ENCODE data around the gene CACNA1D.

The CACNA1D gene

GRCh38 chr3:53478166-53478830 lies 16.1 kb upstream of the CACNA1D start:
- peak overlapping the region; percentile 72 to 89 (median 76) for H3K27ac Mint-ChIP-seq
- H3K9me3 Mint-ChIP-seq, result no peaks in the 10 kb centered on the region
- H3K4me1 Mint-ChIP-seq, result peaks cover 6% of the 10 kb centered on the region
- peaks cover 14% of the 10 kb centered on the region for H3K27me3 Mint-ChIP-seq (ENCODE audit: low read depth)
- TF ChIP-seq, protein P1, sequence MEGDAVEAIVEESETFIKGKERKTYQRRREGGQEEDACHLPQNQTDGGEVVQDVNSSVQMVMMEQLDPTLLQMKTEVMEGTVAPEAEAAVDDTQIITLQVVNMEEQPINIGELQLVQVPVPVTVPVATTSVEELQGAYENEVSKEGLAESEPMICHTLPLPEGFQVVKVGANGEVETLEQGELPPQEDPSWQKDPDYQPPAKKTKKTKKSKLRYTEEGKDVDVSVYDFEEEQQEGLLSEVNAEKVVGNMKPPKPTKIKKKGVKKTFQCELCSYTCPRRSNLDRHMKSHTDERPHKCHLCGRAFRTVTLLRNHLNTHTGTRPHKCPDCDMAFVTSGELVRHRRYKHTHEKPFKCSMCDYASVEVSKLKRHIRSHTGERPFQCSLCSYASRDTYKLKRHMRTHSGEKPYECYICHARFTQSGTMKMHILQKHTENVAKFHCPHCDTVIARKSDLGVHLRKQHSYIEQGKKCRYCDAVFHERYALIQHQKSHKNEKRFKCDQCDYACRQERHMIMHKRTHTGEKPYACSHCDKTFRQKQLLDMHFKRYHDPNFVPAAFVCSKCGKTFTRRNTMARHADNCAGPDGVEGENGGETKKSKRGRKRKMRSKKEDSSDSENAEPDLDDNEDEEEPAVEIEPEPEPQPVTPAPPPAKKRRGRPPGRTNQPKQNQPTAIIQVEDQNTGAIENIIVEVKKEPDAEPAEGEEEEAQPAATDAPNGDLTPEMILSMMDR (IDR thresholded peaks at IDR 0.05; ENCODE audit: unreplicated experiment in 3 of 3), result no peak
- H3K4me3 Mint-ChIP-seq, result no peak overlapping the region
- no peaks in the 10 kb centered on the region for H3K36me3 Mint-ChIP-seq (ENCODE audit: low read depth)

GRCh38 chr3:53478921-53479664 lies 15.3 kb upstream of the CACNA1D start:
- TF ChIP-seq, protein P1 (IDR thresholded peaks at IDR 0.05; ENCODE audit: unreplicated experiment in 3 of 3), result no peak
- Mint-ChIP-seq H3K9me3 (no peaks in the 10 kb centered on the region), H3K4me1 (peaks cover 12% of the 10 kb centered on the region), H3K27ac (peak overlapping the region; percentile 72 to 89 (median 76)), H3K4me3 (no peak overlapping the region), H3K36me3 (ENCODE audit: low read depth) (no peaks in the 10 kb centered on the region), H3K27me3 (ENCODE audit: low read depth) (peaks cover 11% of the 10 kb centered on the region)

DNA sequence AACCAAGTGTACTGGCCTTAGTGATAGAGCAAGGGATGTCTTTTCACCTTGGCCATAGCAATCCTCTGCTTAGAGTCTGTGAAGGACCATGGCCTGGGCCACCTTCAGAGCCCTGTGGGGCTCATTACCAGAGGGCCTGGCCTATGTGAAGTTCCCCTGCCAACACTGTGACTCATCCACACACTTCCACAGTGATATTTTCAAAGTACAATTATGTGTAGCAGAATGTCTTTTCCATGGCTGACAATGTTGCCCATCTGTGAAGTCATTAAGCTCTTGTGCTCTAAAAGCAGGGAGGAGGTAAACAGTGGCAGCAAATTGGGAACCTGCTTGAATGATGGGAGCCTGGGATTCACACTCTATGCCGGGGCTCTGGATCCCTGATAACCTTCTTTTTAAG lies 12.2 kb upstream of the CACNA1D start:
- no peaks in the 10 kb centered on the region for H3K36me3 Mint-ChIP-seq (ENCODE audit: low read depth)
- no peak overlapping the region for H3K27ac Mint-ChIP-seq

GRCh38 chr3:53483821-53484220 lies 10.6 kb upstream of the CACNA1D start:
- no peaks in the 10 kb centered on the region for H3K36me3 Mint-ChIP-seq (ENCODE audit: low read depth)
- TF ChIP-seq, protein P1 (IDR thresholded peaks at IDR 0.05; ENCODE audit: unreplicated experiment in 3 of 3), result no peak
- peak overlapping the region in 1 of 3 experiments; percentile 31 for H3K27ac Mint-ChIP-seq
- peaks cover 7% of the 10 kb centered on the region for H3K4me1 Mint-ChIP-seq
- no peak overlapping the region for H3K4me3 Mint-ChIP-seq
- H3K9me3 Mint-ChIP-seq, result no peaks in the 10 kb centered on the region
- H3K27me3 Mint-ChIP-seq (ENCODE audit: low read depth), result peaks cover 11% of the 10 kb centered on the region

More for the DNA sequence above, 12.2 kb upstream of the CACNA1D start:
- Mint-ChIP-seq H3K27me3 (ENCODE audit: low read depth) (peaks cover 11% of the 10 kb centered on the region), H3K4me3 (no peak overlapping the region), H3K4me1 (peaks cover 12% of the 10 kb centered on the region), H3K9me3 (no peaks in the 10 kb centered on the region)
- TF ChIP-seq, protein P1 (IDR thresholded peaks at IDR 0.05; ENCODE audit: unreplicated experiment in 3 of 3), result no peak

GRCh38 chr3:53484984-53485383 lies 9.4 kb upstream of the CACNA1D start:
- no peak overlapping the region for H3K4me3 Mint-ChIP-seq
- no peak overlapping the region for H3K27ac Mint-ChIP-seq
- peaks cover 15% of the 10 kb centered on the region for H3K4me1 Mint-ChIP-seq
- H3K9me3 Mint-ChIP-seq, result no peaks in the 10 kb centered on the region
- no peaks in the 10 kb centered on the region for H3K36me3 Mint-ChIP-seq (ENCODE audit: low read depth)
- TF ChIP-seq, protein P1 (IDR thresholded peaks at IDR 0.05; ENCODE audit: unreplicated experiment in 3 of 3), result no peak
- peaks cover 9% of the 10 kb centered on the region for H3K27me3 Mint-ChIP-seq (ENCODE audit: low read depth)
